Nephron progenitor cell (in vitro differentiated cells): ENCODE data around the gene ASIC2.

Source experiments
- DNase-seq: peaks from one replicate; pipeline ENCODE4 v3.0.0; 2021
- H3K27ac Mint-ChIP-seq: 2 replicates; pipeline ENCODE4 v1.8.0; 2021; ENCODE audit warnings: mild to moderate bottlenecking, moderate library complexity, mixed read lengths
- H3K27me3 Mint-ChIP-seq: 2 replicates; pipeline ENCODE4 v1.8.0; 2021; ENCODE audit warnings: mild to moderate bottlenecking, low read depth, mixed read lengths; ENCODE audit not compliant: poor library complexity
- H3K36me3 Mint-ChIP-seq: 2 replicates; pipeline ENCODE4 v1.8.0; 2021; ENCODE audit warnings: low read depth, mixed read lengths
- H3K4me1 Mint-ChIP-seq: 2 replicates; pipeline ENCODE4 v1.8.0; 2021; ENCODE audit warnings: mixed read lengths
- H3K4me3 Mint-ChIP-seq: 2 replicates; pipeline ENCODE4 v1.8.0; 2021; ENCODE audit warnings: mild to moderate bottlenecking, moderate library complexity, mixed read lengths
- H3K9me3 Mint-ChIP-seq: 2 replicates; pipeline ENCODE4 v1.8.0; 2021; ENCODE audit warnings: mild to moderate bottlenecking, moderate library complexity, mixed read lengths
- TF ChIP-seq, protein P1 (sequence below): fragments of 200-600 bp; sonication (generic); IDR thresholded peaks from 2 replicates; pipeline ENCODE4 v1.5.0; 2021; ENCODE audit warnings: antibody characterized with exemption

The ASIC2 gene

DNA sequence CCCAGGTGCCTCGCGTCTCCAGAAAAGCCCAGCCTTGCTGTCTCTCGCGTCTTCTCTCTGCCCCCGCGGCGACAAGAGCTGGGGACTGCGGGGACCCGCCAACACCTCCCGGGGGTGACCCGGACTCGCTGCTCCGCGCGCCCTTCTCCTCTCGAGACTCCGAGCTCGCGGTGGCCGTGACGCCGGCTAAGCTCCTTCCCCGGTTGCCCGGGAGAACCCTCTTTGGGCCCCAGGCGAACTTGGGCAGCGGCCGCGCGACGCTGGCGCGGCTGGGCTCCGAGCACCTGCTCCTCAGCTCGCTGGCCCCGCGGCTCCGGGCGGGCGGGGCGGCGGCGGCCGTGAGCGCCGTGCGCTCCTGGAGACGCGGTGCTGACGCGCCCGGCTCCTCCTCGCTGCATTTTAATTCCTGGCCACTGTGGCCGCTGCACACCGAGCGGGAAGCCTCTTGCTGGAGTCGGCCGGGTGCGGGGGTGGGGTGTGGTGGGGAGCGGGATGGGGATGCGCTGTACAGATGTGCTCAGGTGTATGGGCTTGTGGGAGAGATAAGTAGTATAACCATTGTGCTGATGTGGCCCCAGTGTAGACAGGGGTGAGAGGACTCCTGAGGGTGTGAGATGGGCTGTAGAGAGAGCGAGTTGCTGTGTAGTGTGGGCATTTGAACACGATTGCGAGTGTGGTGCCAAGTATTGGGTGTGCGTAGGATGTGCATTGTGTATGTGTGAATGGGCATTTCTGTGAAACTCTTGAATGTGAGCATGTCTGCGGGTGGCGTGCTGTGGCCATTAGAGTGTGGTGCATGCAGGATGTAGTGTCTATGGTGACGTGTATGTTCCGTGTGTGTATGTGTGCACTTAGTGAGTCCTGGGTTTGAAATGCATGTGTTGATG, at the start of gene ASIC2:
Gene ASIC2, minus strand, starts transcription at position 315 of the 887 bp plus-strand sequence.
- peak; percentile 69 for DNase-seq
- Mint-ChIP-seq H3K27me3 (peaks cover 53% of the 10 kb centered on the region), H3K4me3 (peak within 1 kb of the TSS; percentile 80), H3K9me3 (no peaks in the 10 kb centered on the region), H3K27ac (no peak within 1 kb of the TSS), H3K4me1 (peaks cover 17% of the 10 kb centered on the region), H3K36me3 (no peaks in the 10 kb centered on the region)
- TF ChIP-seq, protein P1, sequence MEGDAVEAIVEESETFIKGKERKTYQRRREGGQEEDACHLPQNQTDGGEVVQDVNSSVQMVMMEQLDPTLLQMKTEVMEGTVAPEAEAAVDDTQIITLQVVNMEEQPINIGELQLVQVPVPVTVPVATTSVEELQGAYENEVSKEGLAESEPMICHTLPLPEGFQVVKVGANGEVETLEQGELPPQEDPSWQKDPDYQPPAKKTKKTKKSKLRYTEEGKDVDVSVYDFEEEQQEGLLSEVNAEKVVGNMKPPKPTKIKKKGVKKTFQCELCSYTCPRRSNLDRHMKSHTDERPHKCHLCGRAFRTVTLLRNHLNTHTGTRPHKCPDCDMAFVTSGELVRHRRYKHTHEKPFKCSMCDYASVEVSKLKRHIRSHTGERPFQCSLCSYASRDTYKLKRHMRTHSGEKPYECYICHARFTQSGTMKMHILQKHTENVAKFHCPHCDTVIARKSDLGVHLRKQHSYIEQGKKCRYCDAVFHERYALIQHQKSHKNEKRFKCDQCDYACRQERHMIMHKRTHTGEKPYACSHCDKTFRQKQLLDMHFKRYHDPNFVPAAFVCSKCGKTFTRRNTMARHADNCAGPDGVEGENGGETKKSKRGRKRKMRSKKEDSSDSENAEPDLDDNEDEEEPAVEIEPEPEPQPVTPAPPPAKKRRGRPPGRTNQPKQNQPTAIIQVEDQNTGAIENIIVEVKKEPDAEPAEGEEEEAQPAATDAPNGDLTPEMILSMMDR = no peak

DNA sequence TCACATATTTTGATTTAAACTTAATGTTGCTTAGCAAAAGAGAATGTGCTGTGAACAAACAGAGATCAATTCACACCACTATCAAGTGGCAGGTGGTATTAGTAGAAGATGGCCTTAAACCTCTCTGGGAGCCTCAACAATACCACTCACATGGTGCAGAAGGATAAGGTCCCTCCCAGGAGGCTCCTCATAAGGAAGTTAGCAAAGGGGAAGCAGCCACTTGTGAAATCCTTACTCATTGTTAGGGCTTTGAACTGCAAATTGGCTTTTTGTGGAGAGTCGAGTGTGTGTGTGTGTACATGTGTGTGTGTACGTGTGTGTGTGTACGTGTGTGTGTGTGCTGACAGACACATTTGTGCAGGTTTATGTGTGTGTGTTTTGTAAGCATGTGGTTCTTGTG, 48.9 kb upstream of the ASIC2 start:
- H3K9me3 Mint-ChIP-seq = no peaks in the 10 kb centered on the region
- TF ChIP-seq, protein P1 = no peak
- no peak overlapping the region for H3K4me3 Mint-ChIP-seq
- no peak overlapping the region for H3K27ac Mint-ChIP-seq
- H3K36me3 Mint-ChIP-seq = no peaks in the 10 kb centered on the region
- DNase-seq = no peak
- H3K27me3 Mint-ChIP-seq = peaks cover 24% of the 10 kb centered on the region
- H3K4me1 Mint-ChIP-seq = peaks cover 6% of the 10 kb centered on the region

DNA sequence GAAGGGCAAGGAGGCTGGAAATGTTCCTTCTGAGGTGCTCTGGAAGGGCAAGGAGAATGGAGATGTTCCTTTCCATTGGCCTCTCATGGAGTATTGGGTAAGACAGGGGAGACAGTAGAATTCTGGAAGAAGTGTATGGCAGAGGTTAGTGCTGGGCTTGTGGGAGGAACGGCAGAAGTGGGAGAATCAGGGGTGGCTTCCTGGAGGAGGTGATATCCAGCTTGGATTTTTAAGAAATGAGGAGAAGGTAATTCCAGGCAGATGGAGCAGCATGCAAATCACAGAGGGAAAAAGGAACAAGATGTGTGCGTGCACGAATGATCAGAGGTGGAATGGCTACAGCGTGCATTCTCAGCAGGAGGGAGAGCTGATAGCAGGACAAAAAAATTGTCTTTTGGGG, 45.1 kb upstream of the ASIC2 start:
- Mint-ChIP-seq H3K36me3 (no peaks in the 10 kb centered on the region), H3K9me3 (no peaks in the 10 kb centered on the region), H3K4me3 (no peak overlapping the region), H3K27ac (no peak overlapping the region), H3K27me3 (peaks cover 37% of the 10 kb centered on the region), H3K4me1 (no peaks in the 10 kb centered on the region)
- TF ChIP-seq, protein P1 = no peak
- no peak for DNase-seq

DNA sequence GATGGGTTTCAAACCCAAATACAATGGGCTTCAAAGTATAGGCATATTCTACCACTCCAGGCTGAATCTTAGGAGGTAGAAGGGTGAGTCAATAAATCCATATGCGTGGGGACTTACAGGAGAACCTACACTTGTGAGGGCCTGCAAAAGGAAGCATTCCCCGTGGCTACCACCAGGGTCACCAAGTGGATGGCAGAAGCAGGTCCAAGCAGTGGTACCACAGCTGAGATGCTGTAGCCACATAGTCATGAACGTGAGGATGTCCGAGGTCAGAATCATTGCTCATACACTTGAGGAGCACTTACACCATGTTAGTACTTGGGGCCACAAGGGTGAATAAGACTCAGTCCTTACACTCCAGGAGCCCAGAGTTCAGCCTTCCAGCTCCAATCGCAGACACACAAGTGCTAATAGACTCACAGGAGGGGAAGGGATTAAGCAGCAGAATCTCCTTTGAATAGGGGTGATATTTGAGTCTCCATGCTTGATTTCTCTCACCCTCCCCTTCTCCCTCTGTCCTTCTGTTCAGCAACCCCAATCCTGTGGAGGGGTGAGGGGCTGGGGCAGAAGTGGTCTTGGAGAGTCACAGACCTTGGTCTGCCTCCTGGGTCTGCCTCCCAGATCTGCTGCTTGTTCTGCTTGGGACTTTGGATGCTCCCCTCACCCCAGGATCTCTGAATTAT, 42.5 kb upstream of the ASIC2 start:
- DNase-seq = peak; percentile 9
- no peaks in the 10 kb centered on the region for H3K36me3 Mint-ChIP-seq
- peaks cover 41% of the 10 kb centered on the region for H3K27me3 Mint-ChIP-seq
- no peaks in the 10 kb centered on the region for H3K9me3 Mint-ChIP-seq
- no peak overlapping the region for H3K4me3 Mint-ChIP-seq
- TF ChIP-seq, protein P1 = peak; percentile 35
- no peaks in the 10 kb centered on the region for H3K4me1 Mint-ChIP-seq
- no peak overlapping the region for H3K27ac Mint-ChIP-seq

DNA sequence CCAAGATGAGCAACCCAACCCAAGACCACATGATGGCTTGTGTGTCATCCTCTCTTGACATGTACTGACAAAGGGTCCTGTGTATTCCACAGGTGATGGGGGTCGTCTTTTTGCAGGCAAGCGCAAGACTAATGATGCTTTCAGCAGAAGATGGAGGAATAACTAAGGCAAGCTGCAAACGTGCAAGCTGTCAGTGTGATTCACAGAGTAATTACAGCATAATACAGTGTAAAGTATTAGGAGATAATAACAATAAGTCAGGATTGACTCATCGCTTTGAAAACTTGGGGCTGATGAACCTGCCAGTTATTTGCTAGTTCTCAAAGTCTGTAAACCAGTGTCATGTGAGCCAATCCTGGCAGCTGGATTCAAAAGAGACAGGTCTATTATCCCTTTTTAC, 41.6 kb upstream of the ASIC2 start:
- no peak overlapping the region for H3K27ac Mint-ChIP-seq
- TF ChIP-seq, protein P1 = no peak
- no peaks in the 10 kb centered on the region for H3K9me3 Mint-ChIP-seq
- H3K4me3 Mint-ChIP-seq = no peak overlapping the region
- DNase-seq = no peak
- H3K36me3 Mint-ChIP-seq = no peaks in the 10 kb centered on the region
- H3K4me1 Mint-ChIP-seq = no peaks in the 10 kb centered on the region
- H3K27me3 Mint-ChIP-seq = peaks cover 35% of the 10 kb centered on the region
